ENCODE data around the gene MRPS25.

MRPS25 gene

GRCh38 chr3:15083252-15083651 lies 18.1 kb upstream of the MRPS25 start:
- DNase-seq (ENCODE audit: low read depth) = no peak
- no peak for TF ChIP-seq CTCF (IDR thresholded peaks at IDR 0.05; ENCODE audit: control insufficient read depth, extremely low read depth, insufficient read depth)
- no peak overlapping the region for H3K4me3 ChIP-seq (ENCODE audit: low read depth, low read length)

GRCh38 chr3:15081960-15082664 lies 17.0 kb upstream of the MRPS25 start:
- no peak for TF ChIP-seq CTCF (IDR thresholded peaks at IDR 0.05; ENCODE audit: control insufficient read depth, extremely low read depth, insufficient read depth)
- H3K4me3 ChIP-seq (ENCODE audit: low read depth, low read length) = no peak overlapping the region
- no peak for DNase-seq (ENCODE audit: low read depth)

- no peak for DNase-seq (ENCODE audit: low read depth)
- no peak overlapping the region for H3K4me3 ChIP-seq (ENCODE audit: low read depth, low read length)
- TF ChIP-seq CTCF (IDR thresholded peaks at IDR 0.05; ENCODE audit: control insufficient read depth, extremely low read depth, insufficient read depth) = no peak
Measured at GRCh38 chr3:15079091-15079490, 14.0 kb upstream of the MRPS25 start.

- H3K4me3 ChIP-seq (ENCODE audit: low read depth, low read length) = no peak overlapping the region
- TF ChIP-seq CTCF (IDR thresholded peaks at IDR 0.05; ENCODE audit: control insufficient read depth, extremely low read depth, insufficient read depth) = no peak
- no peak for DNase-seq (ENCODE audit: low read depth)
Measured at GRCh38 chr3:15074500-15074899, 9.4 kb upstream of the MRPS25 start.

GRCh38 chr3:15071699-15072098 lies 6.6 kb upstream of the MRPS25 start:
- TF ChIP-seq CTCF (IDR thresholded peaks at IDR 0.05; ENCODE audit: control insufficient read depth, extremely low read depth, insufficient read depth) = no peak
- H3K4me3 ChIP-seq (ENCODE audit: low read depth, low read length) = no peak overlapping the region
- no peak for DNase-seq (ENCODE audit: low read depth)

- no peak overlapping the region for H3K4me3 ChIP-seq (ENCODE audit: low read depth, low read length)
- DNase-seq (ENCODE audit: low read depth) = no peak
- TF ChIP-seq CTCF (IDR thresholded peaks at IDR 0.05; ENCODE audit: control insufficient read depth, extremely low read depth, insufficient read depth) = no peak
Measured at GRCh38 chr3:15069441-15069840, 4.3 kb upstream of the MRPS25 start.

GRCh38 chr3:15066467-15066866 lies 1.4 kb upstream of the MRPS25 start:
- no peak for DNase-seq (ENCODE audit: low read depth)
- no peak for TF ChIP-seq CTCF (IDR thresholded peaks at IDR 0.05; ENCODE audit: control insufficient read depth, extremely low read depth, insufficient read depth)
- no peak overlapping the region for H3K4me3 ChIP-seq (ENCODE audit: low read depth, low read length)
